ENCODE data around the gene CYP8B1. TPM values are rescaled to one million over a fixed set of nuclear protein-coding genes. Genes with fewer than 3 reads are reported as not detected.

The CYP8B1 gene
- total and polyA plus RNA-seq, 2 of the 13 experiments (the other 11 are each of a cell fraction or from before 2014, with no cell fraction given): 0.58 to 2.0 TPM

GRCh38 chr3:42880601-42881451 lies 5.1 kb upstream of the CYP8B1 start (continued):
- TF ChIP-seq ZNF7 (CRISPR knock-in tag; IDR thresholded peaks at IDR 0.05): no peak
- TF ChIP-seq SMARCC2 (IDR thresholded peaks at IDR 0.05): no peak
- no peak for TF ChIP-seq BCLAF1 (IDR thresholded peaks at IDR 0.05)
- no peak for TF ChIP-seq ZFP36L2 (CRISPR knock-in tag; IDR thresholded peaks at IDR 0.05)
- no peak for TF ChIP-seq ZKSCAN1 (IDR thresholded peaks at IDR 0.05; ENCODE audit: low read length)
- no peak for TF ChIP-seq ZNF746 (CRISPR knock-in tag; IDR thresholded peaks at IDR 0.05)
- TF ChIP-seq NFIC (IDR thresholded peaks at IDR 0.05; ENCODE audit: low read length): no peak
- no peak for TF ChIP-seq PAXIP1 (CRISPR knock-in tag; conservative IDR thresholded peaks at IDR 0.05)
- TF ChIP-seq ARNTL (CRISPR knock-in tag; IDR thresholded peaks at IDR 0.05): no peak
- TF ChIP-seq ZNF24 (IDR thresholded peaks at IDR 0.05): no peak
- no peak for TF ChIP-seq MLLT10 (CRISPR knock-in tag; IDR thresholded peaks at IDR 0.05)
- no peak for TF ChIP-seq ZNF564 (CRISPR knock-in tag; IDR thresholded peaks at IDR 0.05)
- TF ChIP-seq ETS1 (CRISPR knock-in tag; IDR thresholded peaks at IDR 0.05): no peak
- TF ChIP-seq GABPB1 (CRISPR knock-in tag; IDR thresholded peaks at IDR 0.05): peak; percentile 94
- TF ChIP-seq U2AF2 (IDR thresholded peaks at IDR 0.05; ENCODE audit: low read depth, low read length): no peak
- TF ChIP-seq ZNF784 (CRISPR knock-in tag; IDR thresholded peaks at IDR 0.05; ENCODE audit: borderline replicate concordance): peak; percentile 62; the same call in 1 of the 2 replicates
- TF ChIP-seq ZNF724P (CRISPR knock-in tag; IDR thresholded peaks at IDR 0.05; ENCODE audit: borderline replicate concordance): no peak
- no peak for TF ChIP-seq ZBTB44 (CRISPR knock-in tag; IDR thresholded peaks at IDR 0.05)
- TF ChIP-seq KAT2B (IDR thresholded peaks at IDR 0.05; ENCODE audit: borderline replicate concordance, low read depth, low read length): no peak
- no peak for TF ChIP-seq ZNF180 (CRISPR knock-in tag; IDR thresholded peaks at IDR 0.05; ENCODE audit: borderline replicate concordance, low read depth)
- TF ChIP-seq TP53 (CRISPR knock-in tag; conservative IDR thresholded peaks at IDR 0.05): 0 out of 2 replicates have a peak, but pooled peaks have one; percentile 23

All from HepG2 (cell line).